ENCODE results near the gene GOLGA6A. TPM values are rescaled to one million over a fixed set of nuclear protein-coding genes. Genes with fewer than 3 reads are reported as not detected.

The GOLGA6A gene
- total RNA-seq, 4 donors from 2014 or later: not detected

GRCh38 chr15:74127954-74128784, 45.8 kb upstream of the GOLGA6A start:
- no peak for TF ChIP-seq CTCF (IDR thresholded peaks at IDR 0.05)
- ATAC-seq (ENCODE audit: low FRiP score) (no peak), DNase-seq (ENCODE audit: low spot score) (no peak)

GRCh38 chr15:74127255-74127953, 45.1 kb upstream of the GOLGA6A start:
- peak in 2 of 3 donors; percentile 82 to 96 for TF ChIP-seq CTCF (IDR thresholded peaks at IDR 0.05)
- peak; percentile 82 for ATAC-seq (ENCODE audit: low FRiP score)
- DNase-seq (ENCODE audit: low spot score): peak; percentile 90

- TF ChIP-seq CTCF (IDR thresholded peaks at IDR 0.05): no peak
- no peak for ATAC-seq (ENCODE audit: low FRiP score)
- no peak for DNase-seq (ENCODE audit: low spot score)
Observed at GRCh38 chr15:74124759-74125158, 42.4 kb upstream of the GOLGA6A start.

- no peak for TF ChIP-seq CTCF (IDR thresholded peaks at IDR 0.05)
- ATAC-seq (ENCODE audit: low FRiP score): no peak
- no peak for DNase-seq (ENCODE audit: low spot score)
Observed at GRCh38 chr15:74124196-74124595, 41.8 kb upstream of the GOLGA6A start.

GRCh38 chr15:74123658-74124057, 41.3 kb upstream of the GOLGA6A start:
- no peak for TF ChIP-seq CTCF (IDR thresholded peaks at IDR 0.05)
- DNase-seq (ENCODE audit: low spot score) (no peak), ATAC-seq (ENCODE audit: low FRiP score) (no peak)

GRCh38 chr15:74123131-74123429, 40.7 kb upstream of the GOLGA6A start:
- ATAC-seq (ENCODE audit: low FRiP score) (no peak), DNase-seq (ENCODE audit: low spot score) (no peak)
- no peak for TF ChIP-seq CTCF (IDR thresholded peaks at IDR 0.05)
